ENCODE results near the gene SPRR4. TPM values are rescaled to one million over a fixed set of nuclear protein-coding genes. Genes with fewer than 3 reads are reported as not detected.
"Not testable (repeated sequence)": the region's sequence is repeated elsewhere in the genome, so short reads cannot be mapped to it uniquely, and the experiment has no call there.

The SPRR4 gene
- total RNA-seq, 1 donor from 2014 or later: not detected

GRCh38 chr1:153000294-153000693, 29.8 kb downstream of the SPRR4 start:
- no peaks in the 10 kb centered on the region for H3K27me3 ChIP-seq (ENCODE audit: control insufficient read depth, insufficient read depth, low read length)
- TF ChIP-seq CTCF (IDR thresholded peaks at IDR 0.05; ENCODE audit: insufficient read depth, low read length, poor library complexity, severe bottlenecking): no peak
- H3K36me3 ChIP-seq (ENCODE audit: control insufficient read depth, insufficient read depth, low read length): no peaks in the 10 kb centered on the region
- DNase-seq (ENCODE audit: low read depth): no peak
- H3K4me3 ChIP-seq (ENCODE audit: low read depth, low read length): no peak overlapping the region

- DNase-seq (ENCODE audit: low read depth): no peak
- H3K27me3 ChIP-seq (ENCODE audit: control insufficient read depth, insufficient read depth, low read length): no peaks in the 10 kb centered on the region
- no peak for TF ChIP-seq CTCF (IDR thresholded peaks at IDR 0.05; ENCODE audit: insufficient read depth, low read length, poor library complexity, severe bottlenecking)
- no peaks in the 10 kb centered on the region for H3K36me3 ChIP-seq (ENCODE audit: control insufficient read depth, insufficient read depth, low read length)
- no peak within 1 kb of the TSS for H3K4me3 ChIP-seq (ENCODE audit: low read depth, low read length)
Observed at GRCh38 chr1:153001382-153001781, 30.9 kb downstream of the SPRR4 start, which contains the start of gene SPRR3. Gene SPRR3 (plus strand): TSS chr1:153001749. CDS start chr1:153003021, 1,272 bp downstream.

GRCh38 chr1:153011235-153011758, 40.8 kb downstream of the SPRR4 start:
- H3K27me3 ChIP-seq (ENCODE audit: control insufficient read depth, insufficient read depth, low read length); H3K36me3 ChIP-seq (ENCODE audit: control insufficient read depth, insufficient read depth, low read length); DNase-seq (ENCODE audit: low read depth); H3K4me3 ChIP-seq (ENCODE audit: low read depth, low read length): not testable (repeated sequence)

GRCh38 chr1:153021829-153022228, 51.4 kb downstream of the SPRR4 start:
- H3K36me3 ChIP-seq (ENCODE audit: control insufficient read depth, insufficient read depth, low read length); H3K27me3 ChIP-seq (ENCODE audit: control insufficient read depth, insufficient read depth, low read length); H3K4me3 ChIP-seq (ENCODE audit: low read depth, low read length); DNase-seq (ENCODE audit: low read depth): not testable (repeated sequence)

Other genes with a start within 250 kb of the SPRR4 start
- not detected in 2 replicates for gene KPRP, start 212.6 kb upstream of the SPRR4 start, total RNA-seq
- gene LCE1F, start 195.5 kb upstream of the SPRR4 start, total RNA-seq: not detected in 2 replicates
- gene LCE1E, start 184.4 kb upstream of the SPRR4 start, total RNA-seq: not detected in 2 replicates
- not detected in 2 replicates for gene LCE1D, start 173.9 kb upstream of the SPRR4 start, total RNA-seq
- not detected in 2 replicates for gene LCE1C, start 164.0 kb upstream of the SPRR4 start, total RNA-seq
- not detected in 2 replicates for gene LCE1B, start 158.7 kb upstream of the SPRR4 start, total RNA-seq
- not detected in 2 replicates for gene LCE1A, start 143.2 kb upstream of the SPRR4 start, total RNA-seq
- not detected in 2 replicates for gene LCE6A, start 127.8 kb upstream of the SPRR4 start, total RNA-seq
- not detected in 2 replicates for gene LCE7A, start 110.7 kb upstream of the SPRR4 start, total RNA-seq
- gene SMCP, start 92.3 kb upstream of the SPRR4 start, total RNA-seq: not detected in 2 replicates
- 1.2 and 2.3 TPM in 2 replicates for gene IVL, start 62.1 kb upstream of the SPRR4 start, total RNA-seq
- not detected in 2 replicates for gene SPRR5, start 23.4 kb upstream of the SPRR4 start, total RNA-seq
- not detected in 2 replicates for gene SPRR1A, start 13.4 kb downstream of the SPRR4 start, total RNA-seq
- 1.1 TPM in 1 of 2 replicates, not detected in the other for gene SPRR3, start 31.1 kb downstream of the SPRR4 start, total RNA-seq
- 0.63 TPM in 1 of 2 replicates, not detected in the other for gene SPRR1B, start 60.6 kb downstream of the SPRR4 start, total RNA-seq
- 2.4 and 8.0 TPM in 2 replicates for gene SPRR2D, start 70.5 kb downstream of the SPRR4 start, total RNA-seq
- 1.0 and 3.9 TPM in 2 replicates for gene SPRR2A, start 86.9 kb downstream of the SPRR4 start, total RNA-seq
- gene SPRR2B, start 101.0 kb downstream of the SPRR4 start, total RNA-seq: not detected in 2 replicates
- gene SPRR2E, start 123.9 kb downstream of the SPRR4 start, total RNA-seq: not detected in 2 replicates
- not detected in 2 replicates for gene SPRR2F, start 142.9 kb downstream of the SPRR4 start, total RNA-seq
- not detected in 2 replicates for gene SPRR2G, start 180.2 kb downstream of the SPRR4 start, total RNA-seq
- not detected in 2 replicates for gene LELP1, start 232.8 kb downstream of the SPRR4 start, total RNA-seq
- gene PRR9, start 246.9 kb downstream of the SPRR4 start, total RNA-seq: not detected in 2 replicates